CD1c-positive myeloid dendritic cell (primary cell): ENCODE data around the gene TBC1D13.
"Not testable (repeated sequence)": the region's sequence is repeated elsewhere in the genome, so short reads cannot be mapped to it uniquely, and the experiment has no call there.

ENCODE experiments used
- DNase-seq: peaks from one replicate; pipeline ENCODE4 v3.0.0-alpha.2; 2016; ENCODE audit errors: extremely low spot score

The TBC1D13 gene, protein sequence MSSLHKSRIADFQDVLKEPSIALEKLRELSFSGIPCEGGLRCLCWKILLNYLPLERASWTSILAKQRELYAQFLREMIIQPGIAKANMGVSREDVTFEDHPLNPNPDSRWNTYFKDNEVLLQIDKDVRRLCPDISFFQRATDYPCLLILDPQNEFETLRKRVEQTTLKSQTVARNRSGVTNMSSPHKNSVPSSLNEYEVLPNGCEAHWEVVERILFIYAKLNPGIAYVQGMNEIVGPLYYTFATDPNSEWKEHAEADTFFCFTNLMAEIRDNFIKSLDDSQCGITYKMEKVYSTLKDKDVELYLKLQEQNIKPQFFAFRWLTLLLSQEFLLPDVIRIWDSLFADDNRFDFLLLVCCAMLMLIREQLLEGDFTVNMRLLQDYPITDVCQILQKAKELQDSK

DNA sequence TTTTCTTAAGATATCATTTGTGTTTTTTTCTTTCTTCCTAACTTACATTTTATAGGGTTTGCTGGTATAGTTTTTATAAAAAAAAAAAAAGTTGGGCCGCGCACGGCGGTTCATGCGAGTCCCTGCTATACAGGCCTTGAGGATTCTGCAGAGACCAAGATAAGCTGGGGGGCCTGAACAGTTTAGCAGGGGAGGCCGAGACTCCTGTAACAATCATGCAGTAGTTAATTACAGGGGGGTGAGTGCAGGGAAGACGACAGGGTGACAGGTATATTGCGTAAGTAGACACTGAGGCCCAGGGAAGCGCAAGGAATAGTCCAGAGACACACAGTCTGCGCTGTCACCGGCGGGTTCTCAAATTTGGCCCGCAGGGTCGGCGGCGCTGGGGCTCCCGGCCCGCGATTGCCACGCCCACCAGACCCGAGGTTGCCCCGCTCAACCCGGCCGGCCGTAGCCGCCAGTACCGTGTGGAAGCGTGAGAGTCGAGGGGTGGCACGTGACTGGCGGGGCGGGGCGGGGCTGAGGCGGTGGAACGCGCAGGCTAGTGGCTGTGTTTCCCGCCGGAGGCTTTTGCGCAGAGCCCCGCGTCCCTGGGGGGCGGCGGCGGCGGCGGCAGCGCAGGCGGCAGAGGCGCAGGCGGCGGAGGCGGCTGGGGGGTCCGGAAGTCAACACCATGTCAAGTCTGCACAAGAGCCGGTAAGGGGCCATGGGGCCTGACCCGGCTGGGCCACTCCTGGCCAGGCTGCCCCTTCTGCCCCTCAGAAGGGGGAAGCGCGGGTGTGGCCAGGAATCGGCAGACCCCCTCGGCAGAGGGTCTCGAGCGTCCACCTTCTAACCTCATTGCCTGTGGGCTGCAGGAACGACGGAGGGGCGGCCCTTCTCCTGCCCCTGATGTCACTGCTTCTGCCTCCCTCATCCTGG lies at the start of gene TBC1D13:
TBC1D13 (plus strand) TSS at position 573 of the 921 bp plus-strand sequence; CDS start at position 674, 101 bp downstream.
- DNase-seq: peak; percentile 91

DNA sequence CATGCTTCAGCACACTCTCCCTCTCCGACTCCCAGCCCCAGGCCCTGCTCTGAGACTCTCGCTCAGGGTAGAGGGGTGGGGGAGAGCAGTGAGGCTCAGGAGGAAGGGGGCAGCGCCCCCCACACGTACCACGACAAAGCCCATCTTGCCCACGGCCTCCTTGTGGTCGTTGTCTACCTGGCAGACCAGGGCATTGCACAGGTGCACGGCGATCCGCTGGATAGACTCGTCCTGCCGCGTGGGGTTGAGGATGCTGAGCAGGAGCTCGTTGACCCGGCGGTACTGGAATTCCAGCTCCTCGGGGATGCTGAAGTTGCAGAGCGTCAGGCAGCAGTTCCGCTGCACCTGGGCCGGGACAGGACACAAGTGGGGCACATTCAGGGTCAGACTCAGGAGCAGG lies 44.7 kb upstream of the TBC1D13 start:
- no peak for DNase-seq

DNA sequence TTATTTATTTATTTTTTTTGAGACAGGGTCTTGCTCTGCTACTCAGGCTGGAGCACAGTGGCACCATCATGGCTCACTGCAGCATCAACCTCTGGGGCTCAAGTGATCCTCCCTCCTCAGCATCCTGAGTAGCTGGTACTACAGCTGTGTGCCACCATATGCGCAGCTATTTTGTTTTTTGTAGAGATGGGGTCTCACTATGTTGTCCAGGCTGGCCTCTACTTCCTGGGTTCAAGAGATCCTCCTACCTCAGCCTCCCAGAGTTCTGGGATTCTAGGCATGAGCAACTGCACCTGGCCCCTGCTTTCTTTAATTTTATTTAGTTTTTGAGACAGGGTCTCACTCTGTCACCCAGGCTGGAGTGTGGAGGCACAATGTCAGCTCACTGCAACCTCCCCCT lies 43.6 kb upstream of the TBC1D13 start:
- DNase-seq: no peak

DNA sequence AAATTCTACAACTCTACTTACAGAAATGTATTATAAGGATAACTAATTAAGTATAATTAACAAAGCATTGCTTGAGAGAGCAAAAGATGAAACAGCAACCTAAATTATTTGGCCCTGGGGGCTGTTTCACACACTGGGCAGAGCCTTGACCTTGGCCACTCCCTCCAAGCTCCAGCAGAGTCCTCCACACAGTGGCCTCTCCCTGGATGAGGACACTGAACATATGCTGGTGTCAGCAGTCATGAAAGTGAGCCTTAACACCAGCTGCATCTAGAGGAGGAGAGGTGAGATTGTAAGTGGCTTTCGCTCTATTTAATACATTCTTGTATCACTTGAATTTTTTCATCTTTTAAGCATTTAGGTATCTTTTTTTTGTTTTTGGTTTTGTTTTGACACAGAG lies 39.8 kb upstream of the TBC1D13 start:
- no peak for DNase-seq

DNA sequence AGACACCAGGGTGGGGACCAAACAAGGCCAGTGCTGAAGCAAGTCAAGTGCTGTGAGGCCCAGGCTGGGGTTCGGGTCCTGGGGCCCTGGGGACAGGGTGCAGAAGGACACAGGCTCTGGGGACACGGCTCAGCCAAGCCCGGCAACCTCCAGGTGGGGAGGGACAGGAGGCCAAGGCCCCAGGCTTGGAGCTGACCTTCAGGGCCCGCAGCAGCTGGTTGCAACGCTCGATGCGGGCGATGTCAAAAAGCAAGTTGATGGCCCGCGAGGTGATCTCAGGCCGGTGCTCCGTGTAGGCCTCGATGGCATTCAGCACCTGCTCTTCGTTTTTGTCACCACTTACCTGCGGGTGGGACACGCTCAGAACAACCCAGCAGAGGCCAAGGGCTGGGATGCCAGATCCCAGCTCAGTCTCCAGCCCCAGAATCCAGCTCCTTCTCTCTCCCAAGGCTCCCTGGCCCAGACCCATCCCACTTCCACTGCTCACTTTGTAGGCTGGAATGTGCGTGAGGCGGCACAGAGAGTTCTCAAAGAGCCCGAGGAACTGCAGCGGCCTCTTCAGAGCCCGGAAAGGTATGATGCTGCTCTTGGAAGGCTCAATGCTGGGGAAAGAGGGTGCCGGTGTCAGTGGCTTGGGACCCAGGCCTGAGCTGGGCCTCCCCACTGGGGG lies 36.0 kb upstream of the TBC1D13 start:
- no peak for DNase-seq

DNA sequence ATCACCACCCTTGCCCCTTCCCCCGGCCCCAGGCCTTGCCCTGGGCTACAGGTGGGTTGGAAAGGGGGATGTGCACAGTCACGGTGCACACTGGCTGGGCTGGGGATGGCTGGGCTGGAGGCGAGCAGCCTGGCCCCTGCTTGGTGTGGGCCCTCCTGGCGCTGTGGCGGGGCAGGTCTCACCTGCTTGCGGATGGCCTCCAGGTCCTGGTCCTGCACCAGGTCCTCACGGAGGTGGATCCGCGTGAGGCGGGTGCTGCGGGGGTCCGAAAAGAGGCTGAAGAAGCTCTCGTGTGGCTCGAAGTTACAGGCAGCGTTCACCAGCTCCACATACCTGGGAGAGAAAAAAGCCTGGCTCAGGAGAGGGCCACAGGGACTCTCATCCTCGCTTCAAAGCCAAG lies 33.4 kb upstream of the TBC1D13 start:
- DNase-seq: no peak

DNA sequence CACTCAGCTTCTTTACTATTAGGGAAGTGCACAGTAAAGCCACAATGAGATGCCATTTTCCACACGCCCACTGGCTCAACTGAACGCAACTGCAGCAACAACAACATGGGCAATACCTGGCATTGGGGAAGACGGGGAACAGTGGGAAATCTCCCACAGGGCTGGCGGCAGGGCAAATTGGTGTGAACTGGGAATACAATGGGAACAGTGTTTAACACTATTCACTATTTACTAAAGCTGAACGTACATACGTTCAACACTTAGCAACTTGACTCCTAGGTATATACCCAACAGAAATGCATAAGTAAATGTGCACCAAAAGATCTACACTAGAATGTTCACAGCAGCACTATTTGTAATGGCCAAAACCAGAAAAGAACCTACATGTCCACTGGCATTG lies 29.5 kb upstream of the TBC1D13 start:
- no peak for DNase-seq

DNA sequence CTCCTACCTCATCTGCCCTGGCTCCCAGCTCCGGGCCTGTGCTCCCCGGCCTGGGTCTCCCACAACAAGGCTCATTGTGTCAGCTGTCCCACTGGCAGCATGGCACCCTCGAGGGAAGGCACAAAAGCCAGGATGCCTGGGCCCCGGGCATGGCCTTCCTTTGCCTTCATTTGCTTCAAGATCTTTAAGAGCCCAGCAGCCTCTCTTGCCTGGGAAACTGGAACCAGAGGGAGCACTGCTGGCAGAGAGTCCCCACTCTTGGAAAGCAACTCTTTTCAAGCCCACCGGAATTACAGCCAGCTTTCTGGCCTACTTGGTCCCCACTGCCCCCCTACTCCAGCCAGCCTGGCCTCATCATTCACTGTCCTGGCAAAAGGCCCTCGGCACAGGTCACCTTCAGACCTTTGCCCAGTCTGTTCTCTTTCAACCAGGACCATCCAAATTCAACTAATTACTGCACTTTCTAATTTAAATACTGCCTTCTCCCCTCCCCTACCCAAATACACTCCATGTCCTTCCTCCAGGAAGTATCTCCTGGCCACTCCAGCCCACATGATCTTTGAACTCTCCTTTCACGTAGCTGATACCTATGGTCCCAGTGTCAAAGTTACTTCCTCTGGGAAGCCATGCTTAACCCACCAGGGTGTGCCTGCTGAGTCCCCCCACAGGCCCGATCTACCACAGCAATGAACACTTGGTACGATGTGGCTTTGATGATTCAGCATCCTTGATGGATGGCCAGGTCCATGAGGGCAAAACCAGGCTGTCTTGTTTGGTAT lies 24.2 kb upstream of the TBC1D13 start:
- no peak for DNase-seq

DNA sequence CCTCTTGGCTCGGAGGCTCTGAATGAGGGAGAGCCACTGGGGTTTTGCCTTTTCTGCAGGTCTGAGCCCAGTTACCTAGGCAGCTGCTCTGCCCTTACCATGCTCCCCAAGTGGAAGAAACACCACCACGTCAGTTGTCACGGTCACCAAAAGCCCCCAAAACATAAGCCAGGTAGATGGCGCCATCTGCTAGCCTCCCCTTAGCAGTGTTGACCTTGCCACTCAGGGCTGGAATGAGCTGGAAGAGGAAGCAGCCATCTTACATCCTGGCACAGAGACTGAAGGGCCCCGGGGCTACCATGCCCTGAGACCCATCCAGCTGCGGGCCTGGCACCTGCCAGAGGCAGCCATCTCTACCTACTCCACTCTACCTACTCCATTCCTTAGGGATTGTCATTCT lies 22.7 kb upstream of the TBC1D13 start:
- no peak for DNase-seq

DNA sequence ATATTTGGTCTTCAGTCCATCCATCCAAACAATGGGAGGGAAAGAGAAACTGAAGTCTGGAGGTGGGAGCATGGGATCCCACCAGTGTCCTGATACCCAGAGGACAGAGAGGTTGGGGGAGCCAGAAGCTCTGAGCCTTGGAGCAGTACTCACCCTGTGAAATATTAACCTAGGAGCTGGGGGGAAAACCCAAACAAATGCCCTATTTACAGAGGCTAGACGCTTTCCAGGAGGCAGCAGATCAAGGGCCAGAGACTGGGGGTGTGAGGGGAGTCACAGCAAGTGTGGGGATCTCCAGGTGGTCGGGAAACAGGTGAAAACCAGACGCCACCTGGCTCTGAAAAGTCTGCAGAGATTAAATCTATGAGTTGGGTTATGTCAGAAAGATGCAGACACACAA lies 21.6 kb upstream of the TBC1D13 start:
- no peak for DNase-seq

DNA sequence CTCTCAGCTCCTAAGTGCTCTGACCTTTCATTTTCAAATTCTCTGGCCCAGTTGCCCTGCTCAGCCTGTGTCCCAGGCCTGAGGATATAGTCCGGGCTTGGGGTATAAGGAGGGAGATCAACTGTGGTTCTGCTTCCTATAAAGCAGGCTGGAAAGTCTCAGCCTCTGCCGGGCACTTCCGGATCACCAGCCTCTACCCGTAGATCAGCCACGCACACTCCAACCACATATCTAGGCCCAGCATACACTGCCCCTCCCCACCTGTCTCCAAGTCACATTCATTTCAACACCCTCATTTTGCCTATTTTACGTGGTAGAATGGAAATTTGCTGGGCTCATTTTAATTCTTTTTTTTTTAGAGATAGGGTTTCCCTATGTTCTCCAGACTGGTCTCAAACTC lies 18.4 kb upstream of the TBC1D13 start:
- no peak for DNase-seq

DNA sequence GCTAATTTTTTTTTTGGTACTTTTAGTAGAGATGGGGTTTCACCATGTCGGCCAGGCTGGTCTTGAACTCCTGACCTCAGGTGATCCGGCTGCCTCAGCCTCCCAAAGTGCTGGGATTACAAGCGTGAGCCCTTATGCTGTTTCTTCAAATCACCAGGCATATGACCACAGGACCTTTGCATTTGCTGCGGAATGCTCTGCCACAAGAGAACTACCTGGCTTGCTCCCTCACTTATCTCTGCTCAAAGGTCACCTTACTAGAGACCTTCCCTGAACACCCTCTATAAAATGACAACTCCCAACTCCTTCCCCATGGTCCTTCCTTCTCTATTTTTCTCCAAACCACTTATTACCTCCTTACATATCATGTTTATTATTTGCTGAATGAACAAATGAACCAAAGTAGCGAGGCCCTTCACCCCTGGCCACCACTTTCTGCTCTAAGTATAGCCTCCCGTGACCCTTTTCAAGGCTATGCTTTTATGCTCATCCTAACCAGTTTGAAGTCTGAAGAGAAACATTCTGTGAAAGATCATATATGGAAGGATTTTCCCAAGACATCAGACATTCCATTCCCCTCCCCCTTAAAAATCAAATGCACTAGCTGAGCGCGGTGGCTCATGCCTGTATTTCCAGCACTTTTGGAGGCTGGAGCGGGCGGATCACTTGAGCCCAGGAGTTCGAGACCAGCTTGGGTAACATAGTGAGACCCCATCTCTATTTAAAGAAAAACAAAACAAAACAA lies 16.6 kb upstream of the TBC1D13 start:
- no peak for DNase-seq

DNA sequence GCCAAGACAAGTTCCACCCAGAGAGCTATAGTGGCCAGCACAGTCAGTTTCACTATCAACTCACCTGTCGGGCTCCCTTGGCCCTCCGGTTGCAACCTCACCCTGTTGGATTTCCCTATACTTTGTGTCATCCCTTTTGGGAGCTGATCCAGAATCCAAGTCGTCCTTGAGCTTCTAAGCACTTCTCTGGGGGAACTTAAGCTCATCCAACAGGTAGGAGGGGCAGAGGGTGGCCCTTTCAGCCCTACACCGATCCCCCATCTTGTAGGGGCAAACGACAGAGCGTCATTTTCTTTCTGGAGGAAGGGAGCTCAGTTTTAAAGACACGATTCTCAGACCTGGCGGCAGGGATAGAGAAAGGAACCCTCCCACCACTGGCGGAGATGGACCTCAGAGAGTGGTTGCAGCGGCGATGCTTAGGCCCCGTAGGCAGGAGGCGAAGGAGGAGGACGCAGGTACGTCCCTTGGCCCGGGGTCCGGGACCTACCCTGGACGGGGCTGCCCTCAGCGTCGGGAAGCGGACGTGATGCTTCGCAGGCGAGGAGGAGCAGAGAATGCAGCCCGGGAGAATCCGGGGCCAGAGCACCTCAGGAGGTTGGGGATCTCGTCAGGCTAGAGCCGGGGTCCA lies 15.8 kb upstream of the TBC1D13 start:
- DNase-seq: peak; percentile 3

DNA sequence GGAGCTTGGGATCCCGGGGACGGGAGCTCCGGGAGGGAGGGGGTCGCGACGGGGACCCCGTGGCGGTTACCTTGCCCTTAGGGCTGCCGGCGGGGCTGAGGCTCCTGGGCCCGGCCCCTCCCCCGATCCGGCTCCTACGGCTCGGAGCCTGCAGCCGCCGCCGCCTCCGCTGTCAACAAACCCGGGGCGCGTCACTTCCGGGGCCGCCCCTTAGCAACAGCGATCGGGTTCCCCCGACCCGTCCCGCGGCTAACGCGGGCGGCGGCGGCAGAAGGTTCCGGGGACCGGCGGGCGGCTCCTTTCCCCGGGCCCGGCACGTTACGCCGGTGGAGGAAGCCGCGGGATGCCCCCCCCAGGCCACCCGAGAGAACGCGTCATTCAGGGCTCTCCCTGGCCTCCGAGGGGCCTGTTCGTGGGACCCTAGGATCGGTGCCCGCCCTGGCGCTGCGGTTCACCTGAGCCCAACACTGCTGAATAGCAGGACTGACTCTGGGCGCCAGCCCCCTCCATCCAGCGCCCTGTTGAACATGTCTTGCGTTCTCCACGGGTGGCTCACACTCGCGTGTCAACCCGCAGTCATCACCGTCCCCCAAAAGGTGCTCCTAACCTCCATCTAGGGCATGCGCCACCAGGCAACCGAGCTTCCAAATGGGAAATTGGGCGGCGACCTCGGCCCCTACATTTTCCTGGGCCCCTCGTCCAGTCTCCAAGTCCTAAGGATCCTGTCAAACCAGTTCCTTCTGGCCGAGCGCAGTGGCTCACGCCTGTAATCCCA lies 15.1 kb upstream of the TBC1D13 start, which contains the start of gene ZER1:
ZER1 (minus strand) TSS at position 183 of the 775 bp plus-strand sequence. CDS start 16,362 bp downstream, outside the sequence.
- DNase-seq: peak; percentile 96

DNA sequence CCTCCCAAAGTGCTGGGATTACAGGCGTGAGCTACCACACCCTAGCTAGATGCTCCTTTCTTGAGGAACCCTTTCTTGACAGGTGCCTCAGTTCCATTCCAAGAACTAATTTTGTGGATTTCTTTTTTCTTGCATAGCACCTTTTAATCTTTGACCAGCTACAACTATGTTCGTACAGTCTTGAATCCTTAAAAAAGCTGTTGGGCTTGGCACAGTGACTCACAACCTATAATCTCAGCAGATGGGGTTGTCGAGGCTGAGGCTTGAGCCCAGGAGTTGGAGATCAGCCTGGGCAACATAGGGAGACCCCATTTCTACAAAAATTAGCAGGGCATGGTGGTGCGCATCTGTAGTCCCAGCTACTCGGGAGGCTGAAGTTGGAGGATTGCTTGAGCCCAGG lies 14.0 kb upstream of the TBC1D13 start:
- DNase-seq: no peak

DNA sequence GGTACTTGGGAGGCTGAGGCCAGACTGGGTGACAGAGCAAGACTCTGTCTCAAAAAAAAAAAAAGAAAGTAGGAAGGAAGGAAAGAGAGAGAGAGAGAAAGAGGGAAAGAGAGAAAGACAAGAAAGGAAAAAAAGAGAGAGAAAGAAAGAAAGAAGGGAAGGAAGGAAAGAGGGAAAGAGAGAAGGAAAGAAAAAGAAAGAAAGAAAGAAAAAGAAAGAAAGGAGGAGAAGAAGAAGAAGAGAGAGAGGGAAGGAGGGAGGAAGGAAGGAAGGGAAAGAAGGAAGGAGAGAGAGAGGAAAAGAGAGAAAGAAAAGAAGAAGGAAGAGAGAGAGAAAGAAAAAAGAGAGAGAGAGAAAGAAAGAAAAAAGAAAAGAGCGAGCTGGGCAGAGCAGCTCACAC lies 12.2 kb upstream of the TBC1D13 start:
- no peak for DNase-seq

DNA sequence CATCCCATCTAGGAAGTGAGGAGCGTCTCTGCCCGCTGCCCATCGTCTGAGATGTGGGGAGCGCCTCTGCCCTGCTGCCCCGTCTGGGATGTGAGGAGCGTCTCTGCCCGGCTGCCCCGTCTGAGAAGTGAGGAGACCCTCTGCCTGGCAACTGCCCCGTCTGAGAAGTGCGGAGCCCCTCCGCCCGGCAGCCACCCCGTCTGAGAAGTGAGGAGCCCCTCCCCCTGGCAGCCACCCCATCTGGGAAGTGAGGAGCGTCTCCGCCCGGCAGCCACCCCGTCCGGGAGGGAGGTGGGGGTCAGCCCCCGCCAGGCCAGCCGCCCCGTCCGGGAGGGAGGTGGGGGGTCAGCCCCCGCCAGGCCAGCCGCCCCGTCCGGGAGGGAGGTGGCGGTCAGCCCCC lies 7.0 kb upstream of the TBC1D13 start:
- DNase-seq: not testable (repeated sequence)

DNA sequence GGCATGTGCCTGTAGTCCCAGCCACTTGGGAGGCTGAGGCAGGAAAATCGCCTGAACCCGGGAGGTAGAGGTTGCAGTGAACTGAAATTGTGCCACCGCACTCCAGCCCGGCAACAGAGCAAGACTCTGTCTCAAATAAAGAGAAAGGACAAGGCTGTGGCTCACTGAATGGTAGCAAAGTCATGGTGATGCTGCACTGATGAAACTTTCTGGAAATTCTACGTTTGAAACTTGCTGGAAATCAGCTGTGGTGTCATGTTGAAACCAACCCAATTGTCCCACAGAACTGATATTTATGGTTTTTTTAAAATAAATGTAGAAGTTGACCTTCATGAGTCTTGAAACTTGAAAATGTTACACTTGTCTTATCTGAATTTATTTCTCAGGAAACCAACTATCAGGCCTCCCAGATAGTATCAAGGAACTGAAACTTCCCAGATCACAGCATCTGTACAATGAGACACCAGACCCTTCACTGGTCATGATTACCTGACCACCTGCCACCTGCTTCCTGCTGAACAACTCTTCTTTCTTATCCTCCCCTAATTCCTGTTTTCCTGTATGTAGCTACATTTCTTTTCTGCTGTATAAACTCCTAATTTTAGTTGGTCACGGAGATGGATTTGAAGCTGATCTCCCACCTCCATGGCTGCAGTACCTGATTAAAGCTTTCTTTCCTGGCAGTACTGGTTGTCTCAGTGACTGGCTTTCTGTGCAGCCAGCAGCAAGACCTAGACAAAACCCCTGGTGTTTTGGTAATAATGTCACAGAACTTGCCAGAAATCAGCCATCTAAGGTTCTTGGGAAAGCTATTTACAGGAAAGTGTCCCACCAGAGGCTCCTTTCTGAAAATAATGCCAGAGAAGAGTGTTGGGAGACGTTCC lies 5.6 kb upstream of the TBC1D13 start:
- DNase-seq: peak; percentile 37
